K562 (cell line): Measurements from ENCODE around the gene MYLK3. TPM values are rescaled to one million over a fixed set of nuclear protein-coding genes. Genes with fewer than 3 reads are reported as not detected.

Experiments used
- ATAC-seq: fragments of 200-7000 bp; cut with Tn5 transposase; 3 replicates; pipeline ENCODE4 v1.9.1; 2020; ENCODE audit warnings: moderate library complexity
- BruUV-seq: library from RNA; stranded (reverse); fragments of 400-500 nt; replicated peaks from 2 replicates; lab custom pipeline; 2021; lab: Mats Ljungman, UMichigan
- CTCF ChIA-PET: fragments of 300-600 bp; formaldehyde crosslinking; extraction: SDS; loops from one replicate; lab custom pipeline; 2021; ENCODE audit warnings: low intra/inter-chr PET ratio; lab: Yijun Ruan, JAX
- POLR2A ChIA-PET: fragments of 300-600, 350-650 bp; sonication (Branson Sonifier 250); formaldehyde crosslinking; extraction: SDS; loops from one replicate; lab custom pipeline; 2021; ENCODE audit warnings: antibody characterized with exemption, inconsistent platforms; lab: Yijun Ruan, JAX
- DNase-seq, 4 experiments: peaks; one replicate each; pipeline versions ENCODE4 v3.0.0 to v3.0.0-alpha.2; 2011 to 2018; ENCODE audit warnings: low spot score in 3 of 4, mixed read lengths in 3 of 4; ENCODE audit errors: extremely low read depth in 1 of 4
- FAIRE-seq: peaks from 2 replicates; lab custom pipeline; 2011; peaks lifted over from hg19 to GRCh38; lab: Jason Lieb, UNC
- H2AFZ ChIP-seq: 2 replicates; pipeline ENCODE4 v1.6.0; 2011; ENCODE audit warnings: low read depth, low read length, control low read depth, inconsistent platforms
- H3K27ac ChIP-seq: fragments of 200-600 bp; 3 replicates; pipeline ENCODE4 v1.8.0; 2011; ENCODE audit warnings: low read depth, mild to moderate bottlenecking, control low read depth, inconsistent platforms, low read length, moderate library complexity, mixed read lengths; ENCODE audit errors: extremely low read depth
- H3K27me3 ChIP-seq, 2 experiments: fragments of 300-600 bp in 1 of 2; 2 replicates in 1 of 2; 3 replicates in 1 of 2; pipeline versions ENCODE4 v1.6.0 to v1.8.0; 2011; ENCODE audit warnings: inconsistent platforms in 2 of 2, low read length in 2 of 2, mild to moderate bottlenecking in 1 of 2, mixed read lengths in 1 of 2, moderate library complexity in 1 of 2; ENCODE audit not compliant: control insufficient read depth in 2 of 2, insufficient read depth in 2 of 2
- H3K36me3 ChIP-seq: fragments of 300-600 bp; 3 replicates; pipeline ENCODE4 v1.8.0; 2011; ENCODE audit warnings: mild to moderate bottlenecking, low read length, inconsistent platforms; ENCODE audit not compliant: control insufficient read depth, insufficient read depth
- H3K4me1 ChIP-seq, 2 experiments: fragments of 200-600 bp in 1 of 2; replicated peaks in 1 of 2; 2 replicates in 1 of 2; 3 replicates in 1 of 2; pipeline versions ENCODE4 v1.5.1 to v1.8.0; 2011; ENCODE audit warnings: inconsistent platforms in 2 of 2, low read length in 2 of 2, mild to moderate bottlenecking in 1 of 2, mixed read lengths in 1 of 2, moderate library complexity in 1 of 2; ENCODE audit not compliant: control insufficient read depth in 2 of 2, insufficient read depth in 2 of 2
- H3K4me2 ChIP-seq: 2 replicates; pipeline ENCODE4 v1.6.1; 2011; ENCODE audit warnings: low read length, control low read depth, inconsistent platforms, mixed read lengths; ENCODE audit not compliant: insufficient read depth
- H3K4me3 ChIP-seq: fragments of 200-600 bp; sonication (generic), shearing (Covaris generic); 2 replicates; pipeline ENCODE4 v1.5.1; 2016; ENCODE audit warnings: control low read depth, inconsistent platforms
- H3K79me2 ChIP-seq: fragments of 200-600 bp; 3 replicates; pipeline ENCODE4 v1.8.0; 2011; ENCODE audit warnings: low read length, inconsistent platforms; ENCODE audit not compliant: control insufficient read depth, insufficient read depth
- H3K9ac ChIP-seq, 2 experiments: 2 replicates each; pipeline versions ENCODE4 v1.6.0 to v1.6.1; 2011; ENCODE audit warnings: low read depth in 2 of 2, low read length in 2 of 2, control low read depth in 1 of 2, inconsistent platforms in 1 of 2, mild to moderate bottlenecking in 1 of 2, mixed read lengths in 1 of 2; ENCODE audit not compliant: insufficient read depth in 1 of 2
- H3K9me1 ChIP-seq: one replicate; pipeline ENCODE4 v1.6.0; 2011; ENCODE audit warnings: inconsistent platforms, mild to moderate bottlenecking, low read length, moderate library complexity; ENCODE audit not compliant: control insufficient read depth, insufficient read depth
- H3K9me3 ChIP-seq: replicated peaks from 2 replicates; pipeline ENCODE4 v1.5.1; 2011; ENCODE audit warnings: low read depth, low read length, inconsistent platforms; ENCODE audit not compliant: control insufficient read depth, insufficient read depth
- H4K20me1 ChIP-seq: replicated peaks from 2 replicates; pipeline ENCODE4 v1.6.1; 2011; ENCODE audit warnings: low read length, inconsistent platforms, mixed read lengths; ENCODE audit not compliant: control insufficient read depth, insufficient read depth
- C11orf30 ChIP-seq: fragments of 450-650 bp; IDR thresholded peaks from 2 replicates; pipeline ENCODE4 v1.6.1; 2016; ENCODE audit warnings: low read depth, mild to moderate bottlenecking
- GABPB1 ChIP-seq: sonication (generic); formaldehyde crosslinking; IDR thresholded peaks from 2 replicates; pipeline ENCODE4 v1.8.0; 2022; ENCODE audit warnings: mild to moderate bottlenecking, missing genetic modification reagents
- MAFK ChIP-seq: IDR thresholded peaks from 2 replicates; pipeline ENCODE4 v1.6.1; 2011; ENCODE audit warnings: low read length, improper control_type of control experiment
- MNT ChIP-seq, 2 experiments: fragments of 450-650 bp; conservative IDR thresholded peaks; 2 replicates each; pipeline ENCODE4 v1.6.1; 2017; ENCODE audit warnings: mild to moderate bottlenecking in 2 of 2, moderate library complexity in 2 of 2
- NR4A1 ChIP-seq, 2 experiments: fragments of 250-450 bp in 1 of 2; fragments of 450-650 bp in 1 of 2; sonication (Bioruptor Pico) in 1 of 2; IDR thresholded peaks; 2 replicates each; pipeline versions ENCODE4 v1.4.0 to v1.6.1; 2016 to 2020; ENCODE audit warnings: mild to moderate bottlenecking in 2 of 2, missing compliant biosample characterization in 1 of 2, missing genetic modification characterization in 1 of 2, moderate library complexity in 1 of 2
- RB1 ChIP-seq: fragments of 450-650 bp; IDR thresholded peaks from 2 replicates; pipeline ENCODE4 v1.6.1; 2017; ENCODE audit warnings: low read depth, mild to moderate bottlenecking
- RERE ChIP-seq: sonication (generic); formaldehyde crosslinking; IDR thresholded peaks from 2 replicates; pipeline ENCODE4 v1.8.0; 2023; ENCODE audit warnings: missing genetic modification reagents, mild to moderate bottlenecking, borderline replicate concordance
- SETDB1 ChIP-seq: IDR thresholded peaks from one replicate; pipeline ENCODE4 v1.6.1; 2012; ENCODE audit warnings: low read length, control low read depth, inconsistent platforms
- SRSF1 ChIP-seq: fragments of 200-400 bp; formaldehyde crosslinking; IDR thresholded peaks from 2 replicates; pipeline ENCODE4 v1.6.1; 2017; ENCODE audit warnings: mild to moderate bottlenecking, low read depth, low read length, moderate library complexity
- ZNF316 ChIP-seq: fragments of 450-650 bp; IDR thresholded peaks from 2 replicates; pipeline ENCODE4 v1.6.1; 2016
- WGBS: fragments of 100-300 bp; shearing (Covaris generic); methylation state at CpG from one replicate; pipeline ENCODE4 v1.1.6; 2016; ENCODE audit warnings: low coverage, mixed read lengths; ENCODE audit not compliant: insufficient coverage; ENCODE audit errors: missing lambda C conversion rate; 5-methylcytosine and 5-hydroxymethylcytosine counted together
- in situ Hi-C: fragments of 300-500 bp; cut with MboI; formaldehyde crosslinking; loops from 4 replicates; pipeline ENCODE4 v1.15.0; 2018; ENCODE audit warnings: inconsistent platforms, mixed read lengths
- intact Hi-C: fragments of 100-400 bp; cut with micrococcal nuclease; formaldehyde crosslinking; loops from 2 replicates; pipeline ENCODE4 v1.14.2; 2022
- polyA plus RNA-seq, 8 experiments: library from polyadenylated mRNA; depleted of rRNA in 4 of 8; stranded (reverse) in 5 of 8; unstranded in 3 of 8; fragments of >200 nt; fragmentation: Nextera tagmentation in 2 of 8; fragmentation: Illumina TruSeq in 1 of 8; extraction: Ambion mirVana in 2 of 8; extraction: Trizol in 1 of 8; gene quantifications; 2 replicates each; pipeline versions ENCODE4 v1.2.1 to v1.2.3, GENCODE V29; 2011 to 2014; ENCODE audit warnings: inconsistent platforms in 1 of 8, missing spikeins in 1 of 8
- total RNA-seq, 7 experiments: library from RNA; depleted of rRNA in 6 of 7; stranded (reverse); fragments of >200 nt in 6 of 7; fragmentation: Illumina TruSeq in 2 of 7; extraction: Trizol in 2 of 7; gene quantifications; 2 replicates each; pipeline versions ENCODE4 v1.2.1 to v1.2.3, GENCODE V29; 2011 to 2021; ENCODE audit warnings: low replicate concordance in 1 of 7

The MYLK3 gene
- total and polyA plus RNA-seq, 9 of the 15 experiments (the other 6 are each of a cell fraction or from before 2014, with no cell fraction given) = 0.69 to 10.7 (median 4.7) TPM

- FAIRE-seq = no peak
- Histone ChIP-seq H3K4me1 (peaks cover 6 to 19% of the 10 kb centered on the region in 2 experiments; a peak in 4 of 5 replicates), H3K27me3 (no peaks in the 10 kb centered on the region), H3K9ac (peak overlapping the region in 1 of 2 experiments; percentile 65; a peak in 1 of 4 replicates), H3K9me1 (no peaks in the 10 kb centered on the region), H4K20me1 (peaks cover 31% of the 10 kb centered on the region), H3K27ac (no peak overlapping the region), H3K9me3 (no peaks in the 10 kb centered on the region), H3K4me2 (peak overlapping the region; percentile 98; the same call in 1 of the 2 replicates), H3K36me3 (peaks cover 19% of the 10 kb centered on the region; the same call in 2 of the 3 replicates), H3K79me2 (peaks cover 90% of the 10 kb centered on the region), H2AFZ (no peak overlapping the region), H3K4me3 (peak overlapping the region; percentile 76)
- ChIA-PET CTCF (no interaction called here), POLR2A (interaction anchor here (0.6 kb wide), 3 partner anchors 151 to 213 kb away, joined by 3 read pairs; no protein-coding TSS in a partner anchor)
- ATAC-seq = no peak
- in situ Hi-C loops (loop anchor here (5.0 kb wide), 1 partner anchor 65 kb away; no protein-coding TSS in a partner anchor), intact Hi-C loops (loop anchor here (5.0 kb wide), 1 partner anchor 145 kb away; the partner anchor contains the start of gene C16orf87)
- no peak for DNase-seq
- WGBS = 5% methylated on average over 5 of the region's 5 CpGs
- no TSS peak for BruUV-seq
- no peak for TF ChIP-seq RERE (CRISPR knock-in tag)
- TF ChIP-seq GABPB1 (CRISPR knock-in tag) = no peak
- TF ChIP-seq MNT (conservative IDR thresholded peaks at IDR 0.05) = 0 out of 4 replicates have a peak, but pooled peaks of 1 of the 2 experiments have one; percentile 27
- TF ChIP-seq RB1 = no peak
- TF ChIP-seq C11orf30 = peak; percentile 78
- TF ChIP-seq SETDB1 = no peak
- TF ChIP-seq MAFK = peak; percentile 62
- no peak for TF ChIP-seq NR4A1 (CRISPR knock-in tag; IDR thresholded peaks at IDR 0.05)
- TF ChIP-seq NR4A1 (tag; IDR thresholded peaks at IDR 0.05) = no peak
- peak; percentile 88 for TF ChIP-seq ZNF316
- TF ChIP-seq SRSF1 = no peak
These were observed 61.2 kb downstream of the MYLK3 start for GRCh38 chr16:46686815-46687473.
